Measurements from ENCODE around the gene ZEB2.

ZEB2 gene

DNA sequence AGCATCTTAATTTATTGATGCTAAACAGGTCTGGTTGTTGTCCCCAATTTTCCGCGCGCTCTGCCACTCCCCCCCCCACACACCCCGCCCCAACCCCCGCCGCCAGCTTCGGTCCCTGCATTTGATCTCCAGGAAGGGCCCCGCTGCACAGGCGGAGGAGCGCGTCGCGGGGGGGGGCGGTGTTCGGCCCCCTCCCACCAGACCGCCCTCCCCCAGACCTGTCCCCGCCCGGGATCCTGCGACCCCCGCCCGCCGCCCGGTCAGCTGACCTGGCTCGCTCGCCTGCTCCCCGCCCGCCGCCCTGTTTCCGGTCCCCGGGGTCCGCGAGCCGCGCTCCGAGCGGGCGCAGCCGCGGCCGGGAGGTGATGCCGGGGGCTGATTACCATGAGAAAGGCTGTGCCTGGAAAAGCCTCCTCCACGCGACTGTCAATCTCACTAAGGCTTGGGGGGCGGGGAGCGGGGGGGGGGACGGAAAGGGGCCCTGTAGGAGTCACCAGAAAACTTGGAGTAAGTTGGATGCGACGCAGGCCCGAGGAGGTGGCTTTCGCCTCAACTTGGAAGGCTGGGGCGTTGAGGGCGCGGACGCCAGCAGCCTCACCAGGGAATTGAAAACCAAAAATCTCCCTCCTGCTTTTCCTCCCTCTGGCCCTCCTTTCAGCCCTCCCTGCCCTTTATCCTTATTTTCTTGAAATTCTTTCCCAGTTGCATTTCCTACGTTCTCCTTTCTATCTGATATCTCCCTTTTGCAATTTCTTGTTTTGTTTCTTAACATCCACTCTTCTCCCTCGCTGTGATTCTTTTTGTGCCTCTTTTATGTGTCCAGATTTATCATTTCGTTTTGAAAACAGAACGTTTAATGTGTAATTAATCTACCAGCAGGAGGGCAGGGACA, 4.4 kb upstream of the ZEB2 start:
- peak overlapping the region; percentile 65 for H3K4me3 ChIP-seq (ENCODE audit: low read depth, low read length)
- TF ChIP-seq, protein P1, sequence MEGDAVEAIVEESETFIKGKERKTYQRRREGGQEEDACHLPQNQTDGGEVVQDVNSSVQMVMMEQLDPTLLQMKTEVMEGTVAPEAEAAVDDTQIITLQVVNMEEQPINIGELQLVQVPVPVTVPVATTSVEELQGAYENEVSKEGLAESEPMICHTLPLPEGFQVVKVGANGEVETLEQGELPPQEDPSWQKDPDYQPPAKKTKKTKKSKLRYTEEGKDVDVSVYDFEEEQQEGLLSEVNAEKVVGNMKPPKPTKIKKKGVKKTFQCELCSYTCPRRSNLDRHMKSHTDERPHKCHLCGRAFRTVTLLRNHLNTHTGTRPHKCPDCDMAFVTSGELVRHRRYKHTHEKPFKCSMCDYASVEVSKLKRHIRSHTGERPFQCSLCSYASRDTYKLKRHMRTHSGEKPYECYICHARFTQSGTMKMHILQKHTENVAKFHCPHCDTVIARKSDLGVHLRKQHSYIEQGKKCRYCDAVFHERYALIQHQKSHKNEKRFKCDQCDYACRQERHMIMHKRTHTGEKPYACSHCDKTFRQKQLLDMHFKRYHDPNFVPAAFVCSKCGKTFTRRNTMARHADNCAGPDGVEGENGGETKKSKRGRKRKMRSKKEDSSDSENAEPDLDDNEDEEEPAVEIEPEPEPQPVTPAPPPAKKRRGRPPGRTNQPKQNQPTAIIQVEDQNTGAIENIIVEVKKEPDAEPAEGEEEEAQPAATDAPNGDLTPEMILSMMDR (IDR thresholded peaks at IDR 0.05; ENCODE audit: low read depth, low read length): no peak
- peak; percentile 32 for DNase-seq (ENCODE audit: low read depth, low spot score)
- in situ Hi-C loops (cut with HindIII; ENCODE audit: low sequenced_read_pairs): no loop called here

DNA sequence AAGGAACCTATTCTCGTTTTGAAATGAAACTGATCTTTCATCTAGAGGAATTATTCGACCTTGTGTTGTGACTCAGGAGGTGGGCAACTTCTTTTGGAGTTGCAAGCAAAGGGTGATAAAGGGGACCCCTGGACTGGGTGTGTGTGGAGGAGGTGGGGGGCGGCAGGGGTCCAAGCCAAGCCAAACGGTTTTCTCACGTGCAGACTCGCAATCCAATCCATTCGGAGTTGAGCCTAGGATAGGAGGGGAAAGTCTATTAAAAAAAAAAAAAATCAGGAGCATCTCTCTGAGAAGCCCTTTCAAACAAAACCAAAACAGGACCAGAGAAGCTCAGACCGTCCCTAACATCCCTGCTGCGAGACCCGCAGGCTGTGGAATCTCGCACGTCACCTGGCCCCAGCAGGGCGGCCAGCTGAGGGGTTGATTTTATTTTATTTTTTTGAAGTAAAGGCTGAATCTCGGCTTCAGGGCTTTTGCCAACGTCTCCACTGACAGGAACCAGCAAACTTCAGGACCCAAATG, 3.7 kb upstream of the ZEB2 start:
- peak; percentile 55 for DNase-seq (ENCODE audit: low read depth, low spot score)
- TF ChIP-seq, protein P1 (IDR thresholded peaks at IDR 0.05; ENCODE audit: low read depth, low read length): no peak
- H3K4me3 ChIP-seq (ENCODE audit: low read depth, low read length): peak overlapping the region; percentile 65
- in situ Hi-C loops (cut with HindIII; ENCODE audit: low sequenced_read_pairs): no loop called here

DNA sequence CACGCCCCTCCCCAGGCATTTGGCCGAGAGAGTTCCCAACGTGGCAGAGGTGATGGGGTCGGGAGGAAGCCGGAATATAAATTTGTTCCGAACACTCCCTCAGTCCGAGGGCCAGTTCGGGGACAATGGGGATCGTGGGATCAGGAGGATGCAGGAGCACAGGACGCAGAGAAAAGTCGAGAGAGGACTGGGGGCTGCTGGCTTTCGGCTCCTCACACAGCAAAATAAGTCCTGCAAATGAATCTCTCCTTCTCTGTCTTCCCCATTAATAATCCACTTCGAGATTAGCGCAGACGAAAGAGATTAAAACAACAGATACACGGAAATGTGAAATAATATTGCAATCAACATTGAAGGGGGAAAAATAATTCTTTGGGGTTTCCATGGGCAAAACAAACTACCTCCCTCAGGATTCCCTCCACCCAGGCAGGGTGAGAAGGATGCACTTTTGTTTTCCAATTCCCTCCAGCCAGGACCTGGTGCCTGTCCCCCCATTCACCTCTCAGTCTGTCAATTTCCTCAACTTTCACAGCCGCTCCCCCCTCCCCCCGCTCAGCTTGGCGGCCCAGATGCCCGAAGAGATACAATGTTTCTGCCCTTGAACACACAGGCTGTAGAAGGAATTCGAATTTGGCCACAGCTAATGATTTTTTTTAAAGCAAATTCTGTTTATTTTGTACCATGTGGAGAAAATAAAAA, 3.1 kb upstream of the ZEB2 start:
- peak overlapping the region; percentile 65 for H3K4me3 ChIP-seq (ENCODE audit: low read depth, low read length)
- in situ Hi-C loops (cut with HindIII; ENCODE audit: low sequenced_read_pairs): no loop called here
- peak; percentile 26 for DNase-seq (ENCODE audit: low read depth, low spot score)
- TF ChIP-seq, protein P1 (IDR thresholded peaks at IDR 0.05; ENCODE audit: low read depth, low read length): no peak

DNA sequence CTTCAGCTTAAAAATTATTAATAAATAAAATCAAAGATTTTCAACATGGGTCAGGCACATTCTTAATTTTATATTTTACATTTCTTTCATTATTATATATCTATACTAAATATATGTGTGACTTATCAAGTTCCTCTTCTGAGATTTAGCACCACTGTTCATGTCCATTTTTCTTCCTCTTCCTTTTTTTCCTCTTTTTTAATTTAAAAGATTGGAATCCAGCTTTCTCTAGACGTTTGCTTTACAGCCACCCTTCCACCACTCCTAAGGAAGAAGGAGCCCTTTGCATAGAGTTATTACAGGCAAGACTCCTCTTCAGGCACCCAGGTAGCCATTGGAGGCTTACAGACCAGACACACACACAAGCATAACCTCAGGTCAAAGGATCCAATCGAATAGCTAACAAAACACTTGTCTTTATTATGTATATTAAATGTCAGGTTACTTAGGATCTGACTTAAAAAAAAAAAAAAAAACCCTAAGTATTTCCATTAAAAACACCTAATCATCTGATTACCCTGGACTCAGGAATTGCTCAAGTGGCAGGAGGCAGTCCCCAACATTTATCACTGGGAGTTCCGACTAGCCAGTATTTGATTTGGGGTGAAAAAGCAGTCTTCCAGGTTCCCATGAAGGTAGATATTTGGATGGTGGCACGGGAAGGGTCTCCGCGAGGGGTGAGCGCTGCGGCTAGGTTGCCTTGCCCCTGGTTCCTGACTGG, 2.4 kb upstream of the ZEB2 start:
- TF ChIP-seq, protein P1 (IDR thresholded peaks at IDR 0.05; ENCODE audit: low read depth, low read length): no peak
- H3K4me3 ChIP-seq (ENCODE audit: low read depth, low read length): peak overlapping the region; percentile 65
- no peak for DNase-seq (ENCODE audit: low read depth, low spot score)
- in situ Hi-C loops (cut with HindIII; ENCODE audit: low sequenced_read_pairs): no loop called here

DNA sequence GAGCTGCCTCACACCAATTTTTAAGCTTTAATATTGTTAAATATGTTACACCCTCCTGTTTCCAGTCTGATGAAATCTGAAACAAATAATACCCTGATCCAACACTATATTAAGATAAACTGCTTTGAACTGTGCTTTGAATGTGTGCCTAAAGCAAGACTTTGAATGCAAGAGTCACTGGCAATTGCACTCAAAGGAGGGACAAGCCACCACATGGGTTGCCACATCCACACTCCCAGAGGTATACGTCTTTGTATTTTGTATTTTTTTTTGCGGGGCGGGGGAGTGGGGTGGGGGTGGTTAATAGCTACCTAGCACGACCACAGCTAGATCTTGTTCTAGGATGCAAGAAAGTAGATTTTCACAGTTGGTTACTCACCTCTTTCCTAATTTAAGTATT, 1.8 kb upstream of the ZEB2 start:
- DNase-seq (ENCODE audit: low read depth, low spot score): no peak
- in situ Hi-C loops (cut with HindIII; ENCODE audit: low sequenced_read_pairs): no loop called here
- TF ChIP-seq, protein P1 (IDR thresholded peaks at IDR 0.05; ENCODE audit: low read depth, low read length): no peak
- no peak overlapping the region for H3K4me3 ChIP-seq (ENCODE audit: low read depth, low read length)

All from astrocyte of the spinal cord (primary cell).